ENCODE results near the gene PRKRIP1.
A peak's percentile ranks its signal among the peaks of the same experiment; 100 is the strongest.
"Not testable (repeated sequence)": the region's sequence is repeated elsewhere in the genome, so short reads cannot be mapped to it uniquely, and the experiment has no call there.

PRKRIP1 gene

DNA sequence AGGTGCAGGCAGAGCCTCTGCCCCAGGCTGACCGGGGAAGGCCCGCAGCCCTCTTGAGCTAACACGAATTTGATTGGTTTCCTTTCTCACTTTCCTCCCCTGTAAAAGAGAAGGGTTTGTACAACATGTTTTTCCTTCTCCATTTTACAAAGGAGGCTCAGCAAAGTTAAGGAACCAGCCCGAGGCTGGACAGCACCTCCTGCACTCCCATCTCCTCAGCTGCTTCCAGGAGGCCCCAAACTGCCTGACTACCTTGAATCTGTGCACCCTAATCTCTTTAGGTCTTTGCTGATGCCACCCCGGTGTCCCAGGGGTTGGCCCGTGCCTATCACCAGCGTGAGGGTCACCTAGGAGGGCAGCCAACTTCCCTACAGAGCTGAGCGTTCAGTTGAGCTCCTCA, 64.3 kb downstream of the PRKRIP1 start:
- DNase-seq, result no peak

DNA sequence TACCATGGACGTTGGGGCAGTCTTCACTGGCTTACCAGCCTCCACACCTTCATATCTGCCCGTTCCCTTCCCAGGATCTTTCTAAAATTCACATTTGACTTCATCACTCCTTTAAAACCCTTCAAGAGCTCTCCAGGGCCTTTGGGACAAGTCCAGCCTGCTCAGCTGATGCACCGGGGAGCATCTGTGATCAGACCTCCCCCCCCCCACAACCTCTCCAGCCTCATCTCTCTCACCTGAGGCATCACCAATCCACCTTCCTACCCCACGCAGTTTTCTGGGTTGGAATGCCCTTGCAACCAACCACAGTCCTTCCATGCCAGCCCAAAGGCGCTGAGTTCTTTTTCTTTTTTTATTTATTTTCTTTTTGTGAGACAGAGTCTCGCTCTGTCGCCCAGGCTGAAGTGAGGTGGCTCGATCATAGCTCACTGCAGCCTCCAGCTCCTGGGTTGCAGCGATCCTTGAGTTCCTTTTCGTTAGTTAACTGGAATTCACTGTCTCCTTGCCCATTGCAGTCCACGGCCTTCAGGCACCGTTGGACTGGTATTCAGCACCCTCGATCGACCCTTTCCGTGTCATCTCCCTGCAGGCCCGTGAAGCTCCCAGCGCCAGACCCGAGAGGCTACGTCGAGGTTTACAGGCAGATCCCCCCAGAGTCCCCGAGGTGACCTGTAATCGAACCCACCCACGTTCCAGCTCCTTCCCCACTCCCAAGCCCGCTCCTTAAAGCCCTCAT, 67.8 kb downstream of the PRKRIP1 start:
- no peak for DNase-seq

DNA sequence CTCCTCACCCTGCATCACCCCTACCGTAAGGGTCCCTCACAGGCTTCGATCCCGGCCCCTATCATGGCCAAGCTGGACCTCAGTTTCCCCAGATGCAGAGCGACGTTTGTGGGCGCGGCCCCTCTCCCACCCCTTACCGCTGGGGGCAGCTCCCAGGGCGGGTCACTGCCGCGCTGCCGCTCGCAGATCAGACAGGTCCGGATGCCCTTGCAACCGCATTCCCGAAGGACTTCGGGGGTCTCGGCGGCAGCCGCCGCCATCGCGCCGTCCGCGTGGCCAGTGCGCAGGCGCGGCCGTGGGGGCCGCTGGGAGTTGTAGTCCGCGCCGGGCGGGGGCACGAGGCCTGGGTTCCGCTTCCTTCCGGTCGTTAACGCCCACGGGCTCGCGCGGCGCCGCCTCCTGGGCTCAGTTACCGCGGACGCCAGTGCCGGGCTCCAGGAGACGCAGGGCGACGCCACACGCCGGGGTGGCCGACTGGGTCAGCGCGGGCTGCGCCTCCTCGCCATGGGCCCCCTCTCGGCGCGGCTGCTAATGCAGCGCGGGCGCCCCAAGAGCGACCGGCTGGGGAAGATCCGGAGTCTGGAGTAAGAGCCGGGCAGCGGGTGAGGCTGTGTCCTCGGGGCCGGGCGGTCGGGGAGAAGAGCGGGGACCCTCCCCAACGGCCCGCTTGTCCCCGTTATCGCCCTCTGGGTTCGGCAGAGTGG, 68.6 kb downstream of the PRKRIP1 start, which contains the start of the genes ALKBH4 and LRWD1:
Gene ALKBH4 (minus strand): TSS at position 287 of the 704 bp plus-strand sequence. CDS start 27 bp downstream, at position 260.
Gene LRWD1 (plus strand): TSS at position 408 of the 704 bp plus-strand sequence. CDS start 97 bp downstream, at position 505.
- peak; percentile 97 for DNase-seq

- no peak for DNase-seq
Measured at GRCh38 chr7:102466097-102466496, 69.9 kb downstream of the PRKRIP1 start.

- DNase-seq, result no peak
Measured at GRCh38 chr7:102467581-102468477, 71.7 kb downstream of the PRKRIP1 start.

DNA sequence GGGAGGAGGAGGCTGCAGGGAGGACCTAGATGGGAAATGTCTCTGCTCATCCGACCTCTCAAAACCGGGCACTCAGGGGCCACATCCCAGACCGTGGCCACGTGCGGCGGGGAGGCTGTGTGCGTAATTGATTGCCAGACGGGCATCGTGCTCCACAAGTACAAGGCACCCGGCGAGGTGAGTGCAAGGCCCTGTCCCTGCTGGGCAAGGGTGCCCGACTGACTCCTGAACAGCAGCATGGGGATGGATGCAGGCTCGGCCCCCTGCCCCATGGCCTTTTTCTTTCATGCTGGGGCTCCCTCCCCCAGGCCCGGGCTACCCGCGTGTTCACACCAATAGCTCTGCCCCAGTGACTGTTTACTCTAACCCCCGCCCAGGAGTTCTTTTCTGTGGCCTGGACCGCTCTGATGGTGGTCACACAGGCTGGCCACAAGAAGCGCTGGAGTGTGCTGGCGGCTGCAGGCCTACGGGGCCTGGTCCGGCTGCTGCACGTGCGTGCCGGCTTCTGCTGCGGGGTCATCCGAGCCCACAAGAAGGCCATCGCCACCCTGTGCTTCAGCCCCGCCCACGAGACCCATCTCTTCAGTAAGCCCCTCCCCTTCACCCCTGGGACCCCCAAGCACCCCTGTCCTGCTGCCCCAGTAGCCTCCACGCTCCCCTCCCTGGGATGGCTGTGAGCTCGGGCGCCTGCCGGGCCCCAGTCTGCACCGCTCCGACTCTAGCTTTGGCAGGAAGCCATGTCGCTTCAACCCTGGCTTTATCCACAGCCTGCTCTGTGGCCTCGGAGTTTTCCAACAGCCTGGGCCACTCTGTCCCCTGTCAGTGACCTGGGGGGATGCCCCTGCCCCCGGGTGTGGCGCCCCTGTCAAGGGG, 72.6 kb downstream of the PRKRIP1 start:
- DNase-seq, result no peak

DNA sequence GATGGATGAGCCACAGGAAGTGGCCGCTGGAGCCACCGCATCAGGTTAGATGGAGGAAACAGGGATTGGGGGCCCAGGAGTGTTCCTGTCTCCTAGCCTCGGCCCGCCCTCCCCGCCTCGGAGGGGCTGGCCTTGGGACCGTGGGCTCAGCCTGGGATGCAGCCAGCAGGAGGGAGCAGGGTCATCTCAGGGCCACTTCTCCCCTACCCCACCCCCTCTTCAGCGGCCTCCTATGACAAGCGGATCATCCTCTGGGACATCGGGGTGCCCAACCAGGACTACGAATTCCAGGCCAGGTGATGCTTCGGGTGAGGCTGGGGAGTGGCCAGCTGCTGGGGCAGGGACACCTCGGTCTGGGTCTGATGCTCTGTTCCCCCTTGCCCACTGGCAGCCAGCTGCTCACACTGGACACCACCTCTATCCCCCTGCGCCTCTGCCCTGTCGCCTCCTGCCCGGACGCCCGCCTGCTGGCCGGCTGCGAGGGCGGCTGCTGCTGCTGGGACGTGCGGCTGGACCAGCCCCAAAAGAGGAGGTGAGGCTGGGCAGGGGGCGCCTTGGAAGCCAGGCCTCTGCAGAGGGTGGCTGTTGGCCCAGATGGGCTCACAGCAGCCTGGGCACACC, 73.3 kb downstream of the PRKRIP1 start:
- DNase-seq, result no peak

DNA sequence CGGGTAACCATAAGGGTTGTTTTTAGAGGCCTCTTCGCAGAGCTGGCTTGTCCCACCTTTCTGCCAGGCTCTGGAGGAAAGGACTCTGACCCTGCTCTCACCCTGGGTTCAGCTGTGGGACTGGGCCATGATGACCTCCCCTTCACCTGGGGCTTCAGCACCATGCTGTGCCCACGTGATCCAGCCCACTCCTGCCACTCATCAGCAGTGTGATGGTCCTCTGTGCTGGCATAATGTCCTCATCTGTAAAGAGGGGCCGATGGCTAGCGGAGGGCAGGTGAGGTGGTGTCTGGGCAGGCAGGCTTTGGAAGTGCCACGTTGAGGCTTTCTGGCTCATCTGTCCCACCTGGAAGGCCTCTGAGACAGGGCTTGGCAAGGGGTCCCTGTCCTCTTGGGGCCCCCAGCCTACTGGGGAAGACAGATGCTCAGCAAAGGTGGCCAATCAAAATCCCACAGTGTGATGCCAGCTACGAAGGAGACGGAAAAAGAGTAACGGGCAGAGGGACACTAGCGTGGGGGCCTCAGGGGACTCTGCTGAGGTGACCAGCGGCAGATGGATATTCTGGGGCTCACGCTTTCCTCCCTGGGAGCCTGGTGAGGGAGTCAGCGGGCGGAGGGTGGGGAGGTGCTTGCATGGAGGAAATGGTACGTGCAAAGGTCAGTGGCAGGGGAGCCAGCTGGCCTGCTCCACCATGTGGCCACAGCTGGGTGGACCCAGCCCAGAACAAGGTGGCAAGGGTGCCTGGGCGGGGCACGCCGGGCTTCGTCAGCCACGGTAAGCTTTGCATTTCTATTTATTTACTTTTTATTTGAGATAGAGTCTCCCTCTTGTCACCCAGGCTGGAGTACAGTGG, 74.0 kb downstream of the PRKRIP1 start:
- DNase-seq, result no peak

DNA sequence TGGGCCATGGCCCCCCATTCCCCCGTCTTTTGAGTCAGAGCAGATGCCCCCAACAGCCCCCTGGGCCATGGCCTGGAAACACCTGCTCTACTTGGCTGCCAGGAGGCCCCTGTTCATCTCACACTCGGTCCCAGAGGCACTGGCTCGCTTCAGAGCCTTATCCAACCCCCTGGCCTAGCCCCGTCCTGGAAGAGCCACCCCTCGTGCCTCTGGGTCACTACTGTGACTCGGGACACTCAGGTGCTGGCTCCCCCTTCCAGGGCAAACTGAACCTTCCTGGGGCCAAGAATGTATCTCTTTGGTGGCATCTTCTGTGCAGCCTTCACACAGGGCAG, 75.6 kb downstream of the PRKRIP1 start:
- DNase-seq, result no peak

DNA sequence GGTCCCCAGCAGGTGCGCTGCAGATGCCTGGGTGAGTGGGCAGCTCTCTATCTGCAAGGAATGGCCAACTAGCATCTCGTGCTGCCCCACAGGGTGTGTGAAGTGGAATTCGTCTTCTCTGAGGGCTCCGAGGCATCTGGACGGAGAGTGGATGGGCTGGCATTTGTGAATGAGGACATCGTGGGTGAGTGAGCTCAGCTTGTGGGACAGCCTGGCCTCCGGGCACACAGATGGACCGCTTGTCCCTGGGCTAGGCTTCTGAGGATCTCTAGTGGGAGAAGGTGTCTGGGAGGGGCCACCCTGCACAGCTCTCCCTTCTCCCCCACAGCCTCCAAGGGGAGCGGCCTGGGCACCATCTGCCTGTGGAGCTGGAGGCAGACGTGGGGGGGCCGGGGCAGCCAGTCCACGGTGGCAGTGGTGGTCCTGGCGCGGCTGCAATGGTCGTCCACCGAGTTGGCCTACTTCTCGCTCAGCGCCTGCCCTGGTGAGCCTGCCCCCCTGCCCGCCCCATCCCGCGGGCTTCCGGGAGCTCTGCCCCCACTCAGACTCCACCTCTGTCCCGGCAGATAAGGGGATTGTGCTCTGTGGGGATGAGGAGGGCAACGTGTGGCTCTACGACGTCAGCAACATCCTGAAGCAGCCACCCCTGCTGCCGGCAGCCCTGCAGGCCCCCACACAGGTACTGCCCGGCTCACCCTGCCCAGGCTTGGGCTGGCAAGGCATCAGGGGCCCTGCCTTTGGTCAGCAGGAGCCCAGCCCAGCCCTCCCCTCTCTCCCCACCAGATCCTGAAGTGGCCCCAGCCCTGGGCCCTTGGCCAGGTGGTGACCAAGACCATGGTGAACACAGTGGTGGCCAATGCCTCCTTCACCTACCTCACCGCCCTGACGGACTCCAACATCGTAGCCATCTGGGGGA, 76.2 kb downstream of the PRKRIP1 start:
- no peak for DNase-seq

GRCh38 chr7:102473271-102473991, 77.3 kb downstream of the PRKRIP1 start:
- no peak for DNase-seq

DNA sequence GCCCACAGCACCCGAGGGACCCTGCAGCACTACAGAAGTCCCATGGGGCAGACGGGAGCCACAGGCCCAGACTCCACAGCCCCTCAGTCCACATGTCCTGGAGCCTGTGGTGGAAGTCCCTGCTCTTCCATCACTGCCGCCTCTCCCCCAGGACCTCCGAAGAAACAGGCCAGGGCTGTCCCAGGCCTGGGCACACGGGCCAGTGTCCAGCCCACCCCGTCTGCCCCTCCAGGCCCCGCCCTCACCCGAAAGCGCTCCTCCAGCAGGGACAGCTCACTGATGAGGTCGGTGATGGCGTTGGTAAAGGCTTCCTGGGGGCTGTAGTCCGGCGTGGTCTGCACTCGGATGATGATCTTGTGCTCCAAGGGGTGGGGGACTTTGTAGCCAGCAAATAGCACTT, 78.0 kb downstream of the PRKRIP1 start:
- not testable (repeated sequence) for DNase-seq

DNA sequence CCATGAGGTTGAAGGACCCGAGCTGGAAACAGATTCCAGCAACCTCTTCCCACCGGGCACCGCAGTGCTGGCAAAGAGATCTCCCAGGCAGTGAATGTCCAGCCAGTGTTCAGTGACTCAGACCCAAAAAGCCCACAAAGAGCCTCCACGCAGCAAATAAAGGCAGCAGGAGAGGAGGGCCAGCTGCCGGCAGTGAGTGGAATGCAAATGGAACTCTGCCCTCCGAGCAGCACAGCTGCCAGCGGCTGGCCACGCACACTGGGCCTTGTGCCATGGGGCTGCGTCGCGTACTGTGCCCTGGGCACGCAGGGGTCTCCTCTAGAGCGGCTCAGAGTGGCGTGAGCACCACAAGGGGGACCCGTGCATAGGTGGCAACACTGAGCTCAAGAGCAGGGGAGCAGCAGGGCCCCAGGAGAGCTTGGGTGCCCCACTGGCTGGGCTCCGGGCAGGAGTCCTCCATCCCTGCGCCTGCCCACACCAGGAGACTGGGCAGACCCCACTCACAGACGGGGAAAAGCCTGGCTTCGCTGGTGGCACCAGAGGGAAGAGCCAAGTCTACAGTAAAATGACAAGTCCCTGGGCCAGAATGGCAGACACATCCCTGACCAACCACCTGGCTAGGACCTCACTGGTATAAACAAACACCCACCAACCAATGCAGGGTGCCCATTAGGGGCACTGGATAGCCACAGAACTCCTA, 78.7 kb downstream of the PRKRIP1 start:
- not testable (repeated sequence) for DNase-seq
